DOHH2 (cell line): ENCODE measurements around the gene NBPF14.
"Not testable (repeated sequence)": the region's sequence is repeated elsewhere in the genome, so short reads cannot be mapped to it uniquely, and the experiment has no call there.

Source experiments
- EZH2phosphoT487 ChIP-seq: fragments of 200-600 bp; sonication (generic); IDR thresholded peaks from 2 replicates; pipeline ENCODE4 v1.6.1; 2017; ENCODE audit warnings: borderline replicate concordance, mild to moderate bottlenecking, antibody characterized with exemption, low read length, moderate library complexity, mixed read lengths
- TF ChIP-seq, protein P1 (sequence below): fragments of 200-600 bp; sonication (generic); IDR thresholded peaks from one replicate; pipeline ENCODE4 v1.5.1; 2014; ENCODE audit warnings: antibody characterized with exemption, mild to moderate bottlenecking, low read depth, low read length; ENCODE audit not compliant: poor library complexity, severe bottlenecking

GRCh38 chr1:148625451-148625850 lies 29.6 kb upstream of the NBPF14 start:
- TF ChIP-seq, protein P1, sequence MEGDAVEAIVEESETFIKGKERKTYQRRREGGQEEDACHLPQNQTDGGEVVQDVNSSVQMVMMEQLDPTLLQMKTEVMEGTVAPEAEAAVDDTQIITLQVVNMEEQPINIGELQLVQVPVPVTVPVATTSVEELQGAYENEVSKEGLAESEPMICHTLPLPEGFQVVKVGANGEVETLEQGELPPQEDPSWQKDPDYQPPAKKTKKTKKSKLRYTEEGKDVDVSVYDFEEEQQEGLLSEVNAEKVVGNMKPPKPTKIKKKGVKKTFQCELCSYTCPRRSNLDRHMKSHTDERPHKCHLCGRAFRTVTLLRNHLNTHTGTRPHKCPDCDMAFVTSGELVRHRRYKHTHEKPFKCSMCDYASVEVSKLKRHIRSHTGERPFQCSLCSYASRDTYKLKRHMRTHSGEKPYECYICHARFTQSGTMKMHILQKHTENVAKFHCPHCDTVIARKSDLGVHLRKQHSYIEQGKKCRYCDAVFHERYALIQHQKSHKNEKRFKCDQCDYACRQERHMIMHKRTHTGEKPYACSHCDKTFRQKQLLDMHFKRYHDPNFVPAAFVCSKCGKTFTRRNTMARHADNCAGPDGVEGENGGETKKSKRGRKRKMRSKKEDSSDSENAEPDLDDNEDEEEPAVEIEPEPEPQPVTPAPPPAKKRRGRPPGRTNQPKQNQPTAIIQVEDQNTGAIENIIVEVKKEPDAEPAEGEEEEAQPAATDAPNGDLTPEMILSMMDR, result not testable (repeated sequence)
- TF ChIP-seq EZH2phosphoT487, result not testable (repeated sequence)
